ENCODE measurements around the gene TXNDC8. TPM values are rescaled to one million over a fixed set of nuclear protein-coding genes. Genes with fewer than 3 reads are reported as not detected.
"Not testable (repeated sequence)": the region's sequence is repeated elsewhere in the genome, so short reads cannot be mapped to it uniquely, and the experiment has no call there.

TXNDC8 gene
- total and polyA plus RNA-seq, 2 experiments from 2014 or later = not detected

- TF ChIP-seq POLR2AphosphoS5 (IDR thresholded peaks at IDR 0.05; ENCODE audit: low read depth) = no peak
- TF ChIP-seq JUNB (IDR thresholded peaks at IDR 0.05; ENCODE audit: unreplicated experiment) = no peak
- no peak for TF ChIP-seq REST (IDR thresholded peaks at IDR 0.05; ENCODE audit: unreplicated experiment)
- no peak for TF ChIP-seq EZH2 (IDR thresholded peaks at IDR 0.05; ENCODE audit: low read depth, unreplicated experiment)
- no peak for TF ChIP-seq ETS1 (IDR thresholded peaks at IDR 0.05)
These were observed 19.8 kb downstream of the TXNDC8 start (continued) for GRCh38 chr9:110317911-110318310.

- Histone ChIP-seq H3K9me2 (ENCODE audit: insufficient read depth) (0 out of 2 replicates have a peak, but pooled peaks cover 7% of the 10 kb centered on the region), H3K4me2 (peak overlapping the region; percentile 22), H3K4me3 (no peak overlapping the region), H2AFZ (no peak overlapping the region; the same call in 1 of the 2 replicates), H3F3A (replicated peaks; ENCODE audit: low read depth) (no peaks in the 10 kb centered on the region), H3K27ac (ENCODE audit: low read depth) (no peak overlapping the region), H3K27me3 (ENCODE audit: insufficient read depth) (no peaks in the 10 kb centered on the region), H3K36me3 (ENCODE audit: insufficient read depth) (0 out of 2 replicates have a peak, but pooled peaks cover 4% of the 10 kb centered on the region), H3K4me1 (ENCODE audit: insufficient read depth) (peaks cover 10% of the 10 kb centered on the region; the same call in 1 of the 2 replicates), H4K20me1 (replicated peaks; ENCODE audit: insufficient read depth) (no peaks in the 10 kb centered on the region), H3K79me2 (replicated peaks; ENCODE audit: insufficient read depth) (no peaks in the 10 kb centered on the region)
- Mint-ChIP-seq H3K4me3 (no peak overlapping the region), H3K36me3 (ENCODE audit: low read depth) (peaks cover 7% of the 10 kb centered on the region; the same call in 1 of the 3 replicates), H3K27ac (no peak overlapping the region; the same call in 1 of the 2 replicates), H3K4me1 (peaks cover 8% of the 10 kb centered on the region), H3K27me3 (ENCODE audit: insufficient read depth, low read depth, poor library complexity) (no peaks in the 10 kb centered on the region), H3K9me3 (peaks cover 13% of the 10 kb centered on the region; the same call in 2 of the 3 replicates)
- TF ChIP-seq ZNF114 (CRISPR knock-in tag; IDR thresholded peaks at IDR 0.05) = no peak
- TF ChIP-seq ZNF462 (CRISPR knock-in tag; IDR thresholded peaks at IDR 0.05) = no peak
- TF ChIP-seq EZH2 (IDR thresholded peaks at IDR 0.05; ENCODE audit: low read depth, unreplicated experiment) = no peak
- no peak for TF ChIP-seq JUNB (IDR thresholded peaks at IDR 0.05; ENCODE audit: unreplicated experiment)
- TF ChIP-seq CREB1 (CRISPR knock-in tag; IDR thresholded peaks at IDR 0.05; ENCODE audit: low read depth) = no peak
- no peak for ATAC-seq
- DNase-seq (ENCODE audit: low spot score) = peak; percentile 11
These were observed 21.2 kb downstream of the TXNDC8 start for GRCh38 chr9:110316261-110317075.

- H3K9me2 ChIP-seq (ENCODE audit: insufficient read depth); H3K79me2 ChIP-seq (replicated peaks; ENCODE audit: insufficient read depth); H3K4me3 Mint-ChIP-seq; H2AFZ ChIP-seq; H3K4me3 ChIP-seq; H3F3A ChIP-seq (replicated peaks; ENCODE audit: low read depth); H3K36me3 Mint-ChIP-seq (ENCODE audit: low read depth); H3K36me3 ChIP-seq (ENCODE audit: insufficient read depth); H3K27ac Mint-ChIP-seq; H3K27ac ChIP-seq (ENCODE audit: low read depth); H3K27me3 ChIP-seq (ENCODE audit: insufficient read depth); H3K27me3 Mint-ChIP-seq (ENCODE audit: insufficient read depth, low read depth, poor library complexity); ATAC-seq; H4K20me1 ChIP-seq (replicated peaks; ENCODE audit: insufficient read depth); DNase-seq (ENCODE audit: low spot score); H3K4me2 ChIP-seq: not testable (repeated sequence)
- H3K4me1 Mint-ChIP-seq = peaks cover 22% of the 10 kb centered on the region
- peaks cover 13% of the 10 kb centered on the region; the same call in 1 of the 2 replicates for H3K4me1 ChIP-seq (ENCODE audit: insufficient read depth)
- peaks cover 21% of the 10 kb centered on the region; the same call in 2 of the 3 replicates for H3K9me3 Mint-ChIP-seq
These were observed 25.7 kb downstream of the TXNDC8 start for GRCh38 chr9:110311978-110312377.
